C4-2B (cell line): ENCODE results near the gene DUOX2.

Experiments
- ZFX ChIP-seq: fragments of 450-650 bp; IDR thresholded peaks from 2 replicates; pipeline ENCODE4 v1.6.1; 2017
- TF ChIP-seq, protein P1 (sequence below): fragments of 450-650 bp; conservative IDR thresholded peaks from 2 replicates; pipeline ENCODE4 v1.5.1; 2017; ENCODE audit warnings: mild to moderate bottlenecking

DNA sequence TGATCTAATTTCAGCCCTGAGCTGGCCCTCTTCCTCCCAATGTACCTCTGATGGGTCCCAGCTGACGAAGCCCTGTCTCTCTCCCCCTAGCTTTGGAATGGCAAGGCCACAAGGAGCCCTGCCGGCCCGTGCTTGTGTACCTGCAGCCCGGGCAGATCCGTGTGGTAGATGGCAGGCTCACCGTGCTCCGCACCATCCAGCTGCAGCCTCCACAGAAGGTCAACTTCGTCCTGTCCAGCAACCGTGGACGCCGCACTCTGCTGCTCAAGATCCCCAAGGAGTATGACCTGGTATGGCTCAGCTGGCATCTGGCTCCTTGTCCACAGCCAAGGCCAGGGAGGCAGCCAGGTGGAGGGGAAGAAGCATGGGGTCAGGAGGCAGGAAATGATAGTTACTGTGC lies 30.0 kb upstream of the DUOX2 start:
- TF ChIP-seq, protein P1, sequence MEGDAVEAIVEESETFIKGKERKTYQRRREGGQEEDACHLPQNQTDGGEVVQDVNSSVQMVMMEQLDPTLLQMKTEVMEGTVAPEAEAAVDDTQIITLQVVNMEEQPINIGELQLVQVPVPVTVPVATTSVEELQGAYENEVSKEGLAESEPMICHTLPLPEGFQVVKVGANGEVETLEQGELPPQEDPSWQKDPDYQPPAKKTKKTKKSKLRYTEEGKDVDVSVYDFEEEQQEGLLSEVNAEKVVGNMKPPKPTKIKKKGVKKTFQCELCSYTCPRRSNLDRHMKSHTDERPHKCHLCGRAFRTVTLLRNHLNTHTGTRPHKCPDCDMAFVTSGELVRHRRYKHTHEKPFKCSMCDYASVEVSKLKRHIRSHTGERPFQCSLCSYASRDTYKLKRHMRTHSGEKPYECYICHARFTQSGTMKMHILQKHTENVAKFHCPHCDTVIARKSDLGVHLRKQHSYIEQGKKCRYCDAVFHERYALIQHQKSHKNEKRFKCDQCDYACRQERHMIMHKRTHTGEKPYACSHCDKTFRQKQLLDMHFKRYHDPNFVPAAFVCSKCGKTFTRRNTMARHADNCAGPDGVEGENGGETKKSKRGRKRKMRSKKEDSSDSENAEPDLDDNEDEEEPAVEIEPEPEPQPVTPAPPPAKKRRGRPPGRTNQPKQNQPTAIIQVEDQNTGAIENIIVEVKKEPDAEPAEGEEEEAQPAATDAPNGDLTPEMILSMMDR: no peak
- TF ChIP-seq ZFX: no peak
